Keratinocyte (primary cell): ENCODE data around the gene OSBPL8.

Source experiments
- CTCF ChIP-seq, 3 experiments: IDR thresholded peaks in 1 of 3; conservative IDR thresholded peaks in 1 of 3; optimal IDR thresholded peaks in 1 of 3; 2 replicates in 2 of 3; 3 replicates in 1 of 3; pipeline versions ENCODE3 to v1.5.1; 2011; ENCODE audit warnings: low read length in 3 of 3, mild to moderate bottlenecking in 3 of 3, moderate library complexity in 2 of 3, control low read depth in 1 of 3, inconsistent platforms in 1 of 3; ENCODE audit not compliant: insufficient read depth in 2 of 3; ENCODE audit errors: extremely low read depth in 1 of 3
- EZH2 ChIP-seq: IDR thresholded peaks from one replicate; pipeline ENCODE4 v1.6.1; 2012; ENCODE audit warnings: inconsistent platforms, mild to moderate bottlenecking, low read length, moderate library complexity

GRCh38 chr12:76542908-76543307, 16.7 kb downstream of the OSBPL8 start:
- TF ChIP-seq EZH2 (no peak), CTCF (optimal IDR thresholded peaks at IDR 0.05 in 1 of 3, IDR thresholded peaks at IDR 0.05 in 1 of 3, conservative IDR thresholded peaks at IDR 0.05 in 1 of 3; ENCODE audit: extremely low read depth in 1 of 3, insufficient read depth in 2 of 3, low read length in 3 of 3) (no peak)
